Measurements from ENCODE around the gene SUGT1. TPM values are rescaled to one million over a fixed set of nuclear protein-coding genes. Genes with fewer than 3 reads are reported as not detected.

Gene SUGT1
- total RNA-seq, 1 donor from 2014 or later = 38.6 TPM

- TF ChIP-seq CTCF (IDR thresholded peaks at IDR 0.05) = no peak
- H3K27ac Mint-ChIP-seq = no peak within 1 kb of the TSS
These were observed 10.5 kb upstream of the SUGT1 start, which contains the start of gene HNRNPA1L2 for GRCh38 chr13:52642131-52642530. HNRNPA1L2 (plus strand) TSS chr13:52642431; CDS start chr13:52642493, 62 bp downstream.

GRCh38 chr13:52644108-52644507 is 8.5 kb upstream of the SUGT1 start:
- DNase-seq (no peak), ATAC-seq (ENCODE audit: low read depth) (no peak)
- H3K27ac Mint-ChIP-seq = no peak overlapping the region
- TF ChIP-seq CTCF (IDR thresholded peaks at IDR 0.05) = no peak
- H3K4me1 Mint-ChIP-seq = peaks cover 9% of the 10 kb centered on the region
- H3K4me3 Mint-ChIP-seq = no peak overlapping the region
- CTCF ChIA-PET = no interaction called here
- H3K9me3 Mint-ChIP-seq = no peaks in the 10 kb centered on the region
- POLR2A ChIA-PET = no interaction called here
- no peaks in the 10 kb centered on the region for H3K27me3 Mint-ChIP-seq
- intact Hi-C loops (cut with micrococcal nuclease) = no loop called here
- peaks cover 58% of the 10 kb centered on the region for H3K36me3 Mint-ChIP-seq (ENCODE audit: low read depth)

More at GRCh38 chr13:52642131-52642530, 10.5 kb upstream of the SUGT1 start, which contains the start of gene HNRNPA1L2:
- no peaks in the 10 kb centered on the region for H3K27me3 Mint-ChIP-seq
- peaks cover 9% of the 10 kb centered on the region for H3K4me1 Mint-ChIP-seq
- ChIA-PET CTCF (no interaction called here), POLR2A (interaction anchor here (1.1 kb wide), 1 partner anchor 25 kb away, joined by 18 read pairs; no protein-coding TSS in a partner anchor)
- H3K4me3 Mint-ChIP-seq = no peak within 1 kb of the TSS
- intact Hi-C loops (cut with micrococcal nuclease) = no loop called here
- no peak for DNase-seq
- no peak for ATAC-seq (ENCODE audit: low read depth)
- no peaks in the 10 kb centered on the region for H3K9me3 Mint-ChIP-seq
- peaks cover 63% of the 10 kb centered on the region for H3K36me3 Mint-ChIP-seq (ENCODE audit: low read depth)

GRCh38 chr13:52646967-52647366 is 5.7 kb upstream of the SUGT1 start:
- POLR2A ChIA-PET = interaction anchor here (0.6 to 1.5 kb wide), 2 partner anchors 30 to 41 kb away, joined by 3 to 9 read pairs; no protein-coding TSS in a partner anchor
- TF ChIP-seq CTCF (IDR thresholded peaks at IDR 0.05) = no peak
- intact Hi-C loops (cut with micrococcal nuclease) = no loop called here

GRCh38 chr13:52650731-52651130 is 1.9 kb upstream of the SUGT1 start:
- no peak for DNase-seq
- TF ChIP-seq CTCF (IDR thresholded peaks at IDR 0.05) = no peak
- H3K27me3 Mint-ChIP-seq = no peaks in the 10 kb centered on the region
- H3K36me3 Mint-ChIP-seq (ENCODE audit: low read depth) = peaks cover 27% of the 10 kb centered on the region
- ChIA-PET CTCF (no interaction called here), POLR2A (no interaction called here)
- ATAC-seq (ENCODE audit: low read depth) = no peak
- intact Hi-C loops (cut with micrococcal nuclease) = no loop called here
- H3K9me3 Mint-ChIP-seq = no peaks in the 10 kb centered on the region
- H3K27ac Mint-ChIP-seq = peak overlapping the region; percentile 46
- peaks cover 11% of the 10 kb centered on the region for H3K4me1 Mint-ChIP-seq
- no peak overlapping the region for H3K4me3 Mint-ChIP-seq

More at GRCh38 chr13:52646967-52647366, 5.7 kb upstream of the SUGT1 start:
- peaks cover 47% of the 10 kb centered on the region for H3K36me3 Mint-ChIP-seq (ENCODE audit: low read depth)
- H3K27ac Mint-ChIP-seq = no peak overlapping the region
- DNase-seq (no peak), ATAC-seq (ENCODE audit: low read depth) (no peak)
- no peaks in the 10 kb centered on the region for H3K27me3 Mint-ChIP-seq
- peaks cover 11% of the 10 kb centered on the region for H3K4me1 Mint-ChIP-seq
- H3K9me3 Mint-ChIP-seq = no peaks in the 10 kb centered on the region
- H3K4me3 Mint-ChIP-seq = no peak overlapping the region
- CTCF ChIA-PET = no interaction called here

- TF ChIP-seq CTCF (IDR thresholded peaks at IDR 0.05) = no peak
- ChIA-PET POLR2A (interaction anchor here (0.6 to 3.0 kb wide), 10 partner anchors 13 to 1427 kb away, joined by 3 to 98 read pairs (median 8); partner anchors contain the start of genes INTS6 and VPS36), CTCF (interaction anchor here (2.2 to 2.7 kb wide), 3 partner anchors 13 to 201 kb away, joined by 14 to 18 read pairs (median 17); partner anchors contain the start of gene VPS36)
- Mint-ChIP-seq H3K4me1 (peaks cover 11% of the 10 kb centered on the region), H3K27ac (no peak overlapping the region), H3K9me3 (no peaks in the 10 kb centered on the region), H3K27me3 (no peaks in the 10 kb centered on the region), H3K4me3 (no peak overlapping the region), H3K36me3 (ENCODE audit: low read depth) (peaks cover 27% of the 10 kb centered on the region)
- ATAC-seq (ENCODE audit: low read depth) (no peak), DNase-seq (no peak)
- intact Hi-C loops (cut with micrococcal nuclease) = loop anchor here (1.0 to 2.0 kb wide), 8 partner anchors 13 to 1199 kb away; partner anchors contain the start of genes ALG11, CKAP2, INTS6 and VPS36
These were observed 790 bp upstream of the SUGT1 start for GRCh38 chr13:52651897-52652195.

Measured in activated B cell treated with CpG ODN at 0.5 μM for 24 hours (primary cell).